Neural cell (in vitro differentiated cells): Measurements from ENCODE around the gene TAS1R2. TPM values are rescaled to one million over a fixed set of nuclear protein-coding genes. Genes with fewer than 3 reads are reported as not detected.

ENCODE experiments used
- H2AFZ ChIP-seq: fragments of 200-600, 300-800 bp; sonication (generic), shearing (Covaris generic); 2 replicates; pipeline ENCODE4 v1.6.0; 2014; ENCODE audit warnings: low read depth, mild to moderate bottlenecking, antibody characterized with exemption, low read length, moderate library complexity
- H3F3A ChIP-seq: fragments of 200-600 bp; shearing (Covaris generic); 2 replicates; pipeline ENCODE4 v1.6.1; 2016; ENCODE audit warnings: mild to moderate bottlenecking, moderate library complexity, mixed read lengths, antibody characterized with exemption, low read length; ENCODE audit not compliant: insufficient read depth, poor library complexity, severe bottlenecking
- H3K27ac ChIP-seq: fragments of 200-600, 300-800 bp; sonication (generic), shearing (Covaris generic); 2 replicates; pipeline ENCODE4 v1.5.1; 2014; ENCODE audit warnings: mild to moderate bottlenecking, low read length, moderate library complexity
- H3K27me3 ChIP-seq: fragments of 300-800, 200-600 bp; sonication (generic), shearing (Covaris generic); 2 replicates; pipeline ENCODE4 v1.6.0; 2014; ENCODE audit warnings: mild to moderate bottlenecking, low read depth, low read length, moderate library complexity; ENCODE audit not compliant: insufficient read depth
- H3K36me3 ChIP-seq: fragments of 300-800, 200-600 bp; sonication (generic), shearing (Covaris generic); 2 replicates; pipeline ENCODE4 v1.5.1; 2014; ENCODE audit warnings: mild to moderate bottlenecking, antibody characterized with exemption, low read length, moderate library complexity; ENCODE audit not compliant: insufficient read depth
- H3K4me2 ChIP-seq: fragments of 300-800, 200-600 bp; sonication (generic), shearing (Covaris generic); 2 replicates; pipeline ENCODE4 v1.6.0; 2014; ENCODE audit warnings: mild to moderate bottlenecking, low read length
- H3K4me3 ChIP-seq: fragments of 300-800, 200-600 bp; sonication (generic), shearing (Covaris generic); 2 replicates; pipeline ENCODE4 v1.5.1; 2014; ENCODE audit warnings: mild to moderate bottlenecking, low read length, moderate library complexity
- H3K79me2 ChIP-seq: fragments of 200-600 bp; shearing (Covaris generic); replicated peaks from 2 replicates; pipeline ENCODE4 v1.6.0; 2014; ENCODE audit warnings: mild to moderate bottlenecking, low read length, moderate library complexity; ENCODE audit not compliant: insufficient read depth
- H3K9ac ChIP-seq: fragments of 300-800, 200-600 bp; sonication (generic), shearing (Covaris generic); 2 replicates; pipeline ENCODE4 v1.6.1; 2016; ENCODE audit warnings: mild to moderate bottlenecking, low read length, mixed read lengths
- H3K9me2 ChIP-seq: fragments of 200-600 bp; shearing (Covaris generic); 2 replicates; pipeline ENCODE4 v1.6.1; 2016; ENCODE audit warnings: mild to moderate bottlenecking, low read length, mixed read lengths; ENCODE audit not compliant: insufficient read depth
- H3K9me3 ChIP-seq: fragments of 200-600, 300-800 bp; sonication (generic), shearing (Covaris generic); 2 replicates; pipeline ENCODE4 v1.6.1; 2016; ENCODE audit warnings: mild to moderate bottlenecking, mixed run types, low read length, moderate library complexity, mixed read lengths
- H4K20me1 ChIP-seq: fragments of 200-600 bp; shearing (Covaris generic); 2 replicates; pipeline ENCODE4 v1.6.1; 2016; ENCODE audit warnings: mild to moderate bottlenecking, mixed run types; ENCODE audit not compliant: insufficient read depth
- CTCF ChIP-seq: fragments of 450-650 bp; IDR thresholded peaks from 2 replicates; pipeline ENCODE4 v1.5.1; 2014; ENCODE audit warnings: antibody characterized with exemption, mild to moderate bottlenecking, moderate library complexity; ENCODE audit not compliant: poor library complexity, severe bottlenecking
- EP300 ChIP-seq: fragments of 450-650 bp; conservative IDR thresholded peaks from 2 replicates; pipeline ENCODE4 v1.6.1; 2014; ENCODE audit warnings: antibody characterized with exemption, mild to moderate bottlenecking, moderate library complexity; ENCODE audit not compliant: poor library complexity, severe bottlenecking
- EZH2 ChIP-seq: fragments of 200-600, 300-800 bp; shearing (Covaris generic), sonication (generic); IDR thresholded peaks from 2 replicates; pipeline ENCODE4 v1.6.1; 2014; ENCODE audit warnings: antibody characterized with exemption, low read length, borderline replicate concordance, mild to moderate bottlenecking; ENCODE audit not compliant: insufficient read depth, poor library complexity, severe bottlenecking
- MXI1 ChIP-seq: fragments of 450-650 bp; conservative IDR thresholded peaks from 2 replicates; pipeline ENCODE4 v1.6.1; 2014; ENCODE audit warnings: antibody characterized with exemption, mild to moderate bottlenecking; ENCODE audit not compliant: poor library complexity, severe bottlenecking
- POLR2AphosphoS5 ChIP-seq: IDR thresholded peaks from 2 replicates; pipeline ENCODE4 v1.6.1; 2012
- RAD21 ChIP-seq: fragments of 450-650 bp; conservative IDR thresholded peaks from 2 replicates; pipeline ENCODE4 v1.6.1; 2014; ENCODE audit warnings: antibody characterized with exemption, mild to moderate bottlenecking, moderate library complexity
- REST ChIP-seq: IDR thresholded peaks from 2 replicates; pipeline ENCODE4 v1.6.1; 2012; ENCODE audit warnings: borderline replicate concordance
- SMC3 ChIP-seq: fragments of 450-650 bp; conservative IDR thresholded peaks from 2 replicates; pipeline ENCODE4 v1.6.1; 2014; ENCODE audit warnings: antibody characterized with exemption, mild to moderate bottlenecking, moderate library complexity; ENCODE audit not compliant: poor library complexity
- TAF1 ChIP-seq: IDR thresholded peaks from 2 replicates; pipeline ENCODE4 v1.6.1; 2012; ENCODE audit warnings: low read depth
- polyA plus RNA-seq: library from polyadenylated mRNA; depleted of rRNA; stranded (reverse); fragments of >200 nt; gene quantifications from 2 replicates; pipeline ENCODE4 v1.2.3, GENCODE V29; 2014

TAS1R2 gene
- polyA plus RNA-seq, 1 donor from 2014 or later = not detected

- Histone ChIP-seq H3K36me3 (no peaks in the 10 kb centered on the region), H3K27ac (no peak overlapping the region)
Measured at GRCh38 chr1:18882486-18882885, 23.0 kb upstream of the TAS1R2 start.

GRCh38 chr1:18881642-18882431, 22.4 kb upstream of the TAS1R2 start:
- Histone ChIP-seq H3K4me3 (no peak overlapping the region), H3K9me3 (no peaks in the 10 kb centered on the region), H2AFZ (no peak overlapping the region), H3K79me2 (no peaks in the 10 kb centered on the region), H3K4me2 (no peak overlapping the region), H4K20me1 (no peaks in the 10 kb centered on the region), H3K36me3 (no peaks in the 10 kb centered on the region), H3K9me2 (no peaks in the 10 kb centered on the region), H3K27ac (no peak overlapping the region), H3K9ac (no peak overlapping the region), H3F3A (no peaks in the 10 kb centered on the region), H3K27me3 (no peaks in the 10 kb centered on the region)
- TF ChIP-seq MXI1 (no peak), RAD21 (no peak)

More at GRCh38 chr1:18882486-18882885, 23.0 kb upstream of the TAS1R2 start:
- TF ChIP-seq EP300 (no peak), RAD21 (no peak), MXI1 (no peak), SMC3 (no peak), TAF1 (no peak), CTCF (no peak), POLR2AphosphoS5 (no peak), EZH2 (no peak), REST (no peak)
- Histone ChIP-seq H2AFZ (no peak overlapping the region), H4K20me1 (no peaks in the 10 kb centered on the region), H3K27me3 (no peaks in the 10 kb centered on the region), H3K79me2 (no peaks in the 10 kb centered on the region), H3K9ac (no peak overlapping the region), H3K4me2 (no peak overlapping the region), H3K9me3 (no peaks in the 10 kb centered on the region), H3K9me2 (no peaks in the 10 kb centered on the region), H3F3A (no peaks in the 10 kb centered on the region), H3K4me3 (no peak overlapping the region)
